Measurements from ENCODE around the gene OR6N2.
A peak's percentile ranks its signal among the peaks of the same experiment; 100 is the strongest.

The OR6N2 gene

GRCh38 chr1:158752155-158752712 lies 28.8 kb downstream of the OR6N2 start:
- no peak for DNase-seq

GRCh38 chr1:158735848-158736247 lies 45.2 kb downstream of the OR6N2 start:
- no peak for DNase-seq

- no peak for DNase-seq
Measured at GRCh38 chr1:158732524-158732923, 48.5 kb downstream of the OR6N2 start.

- no peak for DNase-seq
Measured at GRCh38 chr1:158731707-158732106, 49.3 kb downstream of the OR6N2 start.

- DNase-seq: no peak
Measured at GRCh38 chr1:158730453-158730852, 50.6 kb downstream of the OR6N2 start.

- peak; percentile 39 for DNase-seq
Measured at GRCh38 chr1:158728510-158729225, 52.3 kb downstream of the OR6N2 start.

GRCh38 chr1:158724442-158724841 lies 56.6 kb downstream of the OR6N2 start:
- DNase-seq: no peak

Data from NCI-H226 (cell line).